GM18909 (cell line): Measurements from ENCODE around the gene RPL22L1.
"Not testable (repeated sequence)": the region's sequence is repeated elsewhere in the genome, so short reads cannot be mapped to it uniquely, and the experiment has no call there.

Source experiments
- ATAC-seq: cut with Tn5 transposase; IDR thresholded peaks from one replicate; pipeline ENCODE4 v1.9.1; 2021; ENCODE audit warnings: mild to moderate bottlenecking; ENCODE audit not compliant: unreplicated experiment, poor library complexity

RPL22L1 gene

DNA sequence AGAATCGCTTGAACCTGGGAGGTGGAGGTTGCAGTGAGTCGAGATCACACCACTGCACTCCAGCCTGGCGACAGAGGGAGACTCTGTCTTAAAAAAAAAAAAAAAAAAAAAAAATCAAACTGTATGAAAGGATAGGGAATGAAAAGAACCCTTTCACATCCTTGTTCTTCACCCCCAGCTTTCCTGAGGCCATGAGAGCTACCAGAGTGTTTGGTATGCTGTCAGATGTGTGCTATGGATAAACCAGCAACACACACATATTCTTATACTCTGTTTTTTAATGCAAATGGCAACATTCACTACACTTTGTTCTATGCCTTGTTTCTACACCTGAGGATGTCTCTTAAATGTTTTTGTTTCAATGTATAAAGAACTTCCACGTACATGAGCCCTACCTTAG is 33.5 kb downstream of the RPL22L1 start:
- ATAC-seq: no peak

DNA sequence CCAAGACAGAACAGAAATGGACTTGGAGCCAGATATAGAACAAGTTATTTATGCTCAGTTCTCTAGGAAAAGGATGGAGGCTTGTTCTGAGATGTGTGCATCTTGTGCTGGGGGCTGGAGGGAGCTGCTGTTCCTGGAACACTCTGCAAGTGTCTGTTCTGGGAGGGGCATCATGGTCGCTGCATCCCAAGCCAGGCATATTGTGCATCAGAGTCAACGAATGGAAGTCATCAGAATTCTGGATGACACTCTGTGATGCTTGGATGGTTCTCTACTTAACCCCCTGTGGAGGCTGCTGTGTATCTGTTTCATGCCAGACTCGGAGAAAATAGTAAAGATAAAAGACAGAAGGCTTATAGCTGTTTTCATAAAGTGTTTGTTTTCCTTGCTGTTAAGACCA is 34.7 kb downstream of the RPL22L1 start:
- ATAC-seq: no peak

DNA sequence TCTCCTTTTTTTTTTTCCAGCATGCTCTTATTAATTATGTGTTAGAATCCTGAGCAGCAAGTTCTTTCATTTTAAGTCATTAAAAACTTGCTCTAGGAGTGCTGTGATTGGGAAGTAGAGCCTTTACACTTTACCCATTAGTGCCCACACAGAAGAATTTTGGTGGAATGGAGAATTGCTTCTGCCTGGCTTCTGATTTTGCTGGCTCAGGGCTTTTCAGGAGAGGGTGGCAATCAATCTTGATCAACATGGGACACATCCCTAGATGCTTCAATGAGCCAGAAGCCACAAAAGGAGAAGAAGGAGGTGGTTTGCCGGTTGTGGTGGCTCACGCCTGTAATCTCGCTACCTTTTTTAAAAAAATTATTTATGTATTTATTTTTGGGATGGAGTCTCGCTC is 39.4 kb downstream of the RPL22L1 start:
- no peak for ATAC-seq

- ATAC-seq: no peak
Observed at GRCh38 chr3:170829546-170830272, 40.3 kb downstream of the RPL22L1 start.

DNA sequence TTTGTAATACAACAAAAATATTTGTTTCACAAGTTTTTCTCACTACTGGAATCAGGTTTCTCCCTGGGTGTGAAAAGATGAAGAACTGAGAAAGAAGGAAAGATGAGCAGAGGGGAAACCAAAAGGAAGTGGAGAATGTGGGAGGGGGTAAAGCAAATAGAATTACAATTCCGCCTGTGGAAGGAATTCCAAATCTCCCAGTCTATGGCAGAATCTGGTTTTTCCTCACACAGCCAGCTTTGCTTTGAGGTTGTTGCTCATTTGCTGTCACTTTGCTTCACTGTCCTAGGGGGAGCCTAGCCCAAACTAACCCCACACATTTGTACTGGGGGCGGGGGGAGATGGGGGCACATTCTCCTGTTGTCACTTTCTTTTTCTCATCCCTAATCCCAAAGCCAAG is 43.9 kb downstream of the RPL22L1 start:
- ATAC-seq: no peak

- not testable (repeated sequence) for ATAC-seq
Observed at GRCh38 chr3:170823562-170823961, 46.4 kb downstream of the RPL22L1 start.

DNA sequence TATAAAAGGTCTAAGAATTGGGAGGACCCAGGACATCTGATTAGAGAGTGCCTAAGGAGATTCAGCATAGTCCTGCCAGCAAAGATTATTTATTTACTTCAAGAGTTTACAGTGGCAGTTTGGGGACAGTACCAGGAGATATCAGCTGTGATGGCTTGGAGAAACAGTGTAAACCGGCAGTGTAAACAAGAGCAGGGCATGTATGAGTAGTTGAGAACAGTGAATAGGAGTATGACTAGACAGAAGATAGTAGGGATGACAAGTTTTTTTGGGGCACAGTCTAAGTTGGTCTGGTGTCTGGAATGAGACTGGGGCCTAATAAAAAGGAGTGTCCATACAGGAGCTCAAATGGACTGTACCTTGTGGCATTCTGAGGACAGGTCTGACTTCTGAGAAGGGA is 51.7 kb downstream of the RPL22L1 start:
- ATAC-seq: not testable (repeated sequence)

DNA sequence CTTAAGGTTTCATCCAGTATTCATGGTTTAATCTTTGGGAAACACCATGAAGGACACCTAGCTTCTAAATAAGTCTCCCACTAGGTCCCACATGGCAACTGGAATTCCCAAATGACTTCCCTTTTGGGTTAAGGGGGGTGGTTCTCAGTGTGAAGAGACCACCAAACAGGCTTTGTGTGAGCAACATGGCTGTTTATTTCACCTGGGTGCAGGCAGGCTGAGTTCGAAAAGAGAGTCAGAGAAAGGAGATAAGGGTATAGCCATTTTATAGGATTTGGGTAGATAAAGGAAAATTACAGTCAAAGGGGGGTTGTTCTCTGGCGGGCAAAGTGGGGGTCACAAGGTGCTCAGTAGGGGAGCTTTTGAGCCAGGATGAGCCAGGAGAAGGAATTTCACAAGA is 52.5 kb downstream of the RPL22L1 start:
- ATAC-seq: not testable (repeated sequence)

DNA sequence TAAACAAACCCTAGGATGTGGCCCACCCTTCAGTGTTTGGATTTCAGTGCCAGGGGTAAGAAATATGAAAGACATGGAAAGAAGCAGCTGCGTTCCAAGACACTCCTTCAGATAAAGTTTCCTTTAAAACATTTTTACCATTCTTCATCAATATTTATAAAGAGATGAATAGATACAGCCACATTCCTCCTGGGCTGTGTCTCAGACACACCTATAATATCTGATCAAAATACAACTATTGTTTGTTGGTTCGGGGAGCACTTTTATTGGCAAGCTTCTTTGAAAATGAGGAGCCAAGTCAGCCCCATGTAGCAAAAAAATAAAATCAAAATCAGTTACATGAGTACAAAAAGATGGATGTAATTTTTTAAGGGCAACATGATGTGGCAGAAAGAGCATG is 53.2 kb downstream of the RPL22L1 start:
- ATAC-seq: no peak

DNA sequence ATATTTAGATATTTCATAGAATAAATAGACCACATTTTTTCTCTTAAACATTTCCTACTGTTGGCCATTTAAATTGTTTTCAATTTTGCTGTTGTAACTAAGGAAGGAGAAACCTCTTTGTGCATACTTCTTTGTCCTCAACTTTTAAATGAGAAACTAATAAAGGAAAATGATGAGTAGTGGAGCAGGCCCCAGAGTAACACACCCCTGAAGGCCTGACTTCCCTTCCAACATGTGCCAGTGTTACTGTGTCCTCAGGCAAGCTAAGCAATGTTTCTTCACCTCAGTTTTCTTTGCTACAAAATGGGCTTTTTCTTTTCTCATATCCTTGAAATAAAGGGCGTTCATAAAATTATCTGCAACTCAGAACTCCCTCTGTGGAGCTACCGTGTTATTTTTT is 53.7 kb downstream of the RPL22L1 start:
- no peak for ATAC-seq

GRCh38 chr3:170815936-170816335 is 54.1 kb downstream of the RPL22L1 start:
- no peak for ATAC-seq

DNA sequence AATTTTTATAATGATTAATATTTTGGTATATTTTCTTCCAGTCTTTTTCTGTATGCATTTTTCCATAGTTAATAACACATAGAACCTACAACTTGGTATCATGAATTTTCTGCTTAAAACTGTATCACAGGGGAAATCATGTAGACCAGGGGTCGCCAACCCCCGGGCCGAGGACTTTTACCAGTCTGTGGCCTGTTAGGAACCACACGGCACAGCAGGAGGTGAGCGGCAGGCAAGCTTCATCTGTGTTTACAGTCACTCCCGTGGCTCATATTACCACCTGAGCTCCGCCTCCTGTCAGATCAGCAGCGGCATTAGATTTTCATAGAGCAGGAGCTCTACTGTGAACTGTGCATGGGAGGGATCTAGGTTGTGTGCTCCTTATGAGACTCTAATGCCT is 54.7 kb downstream of the RPL22L1 start:
- ATAC-seq: no peak
